ENCODE data around the gene TCN1.

The TCN1 gene

DNA sequence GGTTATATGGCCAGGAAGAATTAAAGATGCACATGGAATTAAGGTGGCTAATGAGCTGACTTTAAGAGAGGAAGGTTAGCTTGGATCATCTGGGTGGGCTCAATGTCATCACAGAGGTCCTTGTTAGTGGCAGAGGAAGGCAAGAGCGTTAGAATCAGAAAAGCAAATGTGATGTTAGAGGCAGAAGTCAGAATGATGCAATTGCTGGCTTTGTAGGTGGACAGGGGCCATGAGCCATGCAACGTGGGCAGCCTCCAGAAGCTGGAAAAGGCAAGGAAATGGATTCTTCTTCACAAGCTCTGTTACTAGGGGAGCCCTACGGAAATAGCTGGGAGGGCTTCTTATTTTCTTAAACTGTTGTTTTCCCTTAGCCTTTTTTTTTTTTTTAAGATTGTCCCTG lies 18.7 kb downstream of the TCN1 start:
- TF ChIP-seq CTCF (IDR thresholded peaks at IDR 0.05; ENCODE audit: insufficient read depth, low read length) (no peak), GABPA (IDR thresholded peaks at IDR 0.05; ENCODE audit: low read depth) (no peak), SPI1 (IDR thresholded peaks at IDR 0.05; ENCODE audit: borderline replicate concordance, low read depth) (no peak), POLR2AphosphoS5 (IDR thresholded peaks at IDR 0.05; ENCODE audit: low read depth) (no peak)
- TF ChIP-seq, protein P1, sequence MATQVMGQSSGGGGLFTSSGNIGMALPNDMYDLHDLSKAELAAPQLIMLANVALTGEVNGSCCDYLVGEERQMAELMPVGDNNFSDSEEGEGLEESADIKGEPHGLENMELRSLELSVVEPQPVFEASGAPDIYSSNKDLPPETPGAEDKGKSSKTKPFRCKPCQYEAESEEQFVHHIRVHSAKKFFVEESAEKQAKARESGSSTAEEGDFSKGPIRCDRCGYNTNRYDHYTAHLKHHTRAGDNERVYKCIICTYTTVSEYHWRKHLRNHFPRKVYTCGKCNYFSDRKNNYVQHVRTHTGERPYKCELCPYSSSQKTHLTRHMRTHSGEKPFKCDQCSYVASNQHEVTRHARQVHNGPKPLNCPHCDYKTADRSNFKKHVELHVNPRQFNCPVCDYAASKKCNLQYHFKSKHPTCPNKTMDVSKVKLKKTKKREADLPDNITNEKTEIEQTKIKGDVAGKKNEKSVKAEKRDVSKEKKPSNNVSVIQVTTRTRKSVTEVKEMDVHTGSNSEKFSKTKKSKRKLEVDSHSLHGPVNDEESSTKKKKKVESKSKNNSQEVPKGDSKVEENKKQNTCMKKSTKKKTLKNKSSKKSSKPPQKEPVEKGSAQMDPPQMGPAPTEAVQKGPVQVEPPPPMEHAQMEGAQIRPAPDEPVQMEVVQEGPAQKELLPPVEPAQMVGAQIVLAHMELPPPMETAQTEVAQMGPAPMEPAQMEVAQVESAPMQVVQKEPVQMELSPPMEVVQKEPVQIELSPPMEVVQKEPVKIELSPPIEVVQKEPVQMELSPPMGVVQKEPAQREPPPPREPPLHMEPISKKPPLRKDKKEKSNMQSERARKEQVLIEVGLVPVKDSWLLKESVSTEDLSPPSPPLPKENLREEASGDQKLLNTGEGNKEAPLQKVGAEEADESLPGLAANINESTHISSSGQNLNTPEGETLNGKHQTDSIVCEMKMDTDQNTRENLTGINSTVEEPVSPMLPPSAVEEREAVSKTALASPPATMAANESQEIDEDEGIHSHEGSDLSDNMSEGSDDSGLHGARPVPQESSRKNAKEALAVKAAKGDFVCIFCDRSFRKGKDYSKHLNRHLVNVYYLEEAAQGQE (IDR thresholded peaks at IDR 0.05; ENCODE audit: insufficient replicate concordance, low read depth) = no peak
- H3K27ac ChIP-seq (replicated peaks) = no peak overlapping the region
- H3K27me3 ChIP-seq (ENCODE audit: insufficient read depth, poor library complexity, severe bottlenecking) = no peaks in the 10 kb centered on the region
- no peak overlapping the region for H3K4me3 ChIP-seq (replicated peaks; ENCODE audit: insufficient read depth, low read length)
- no peak for DNase-seq (ENCODE audit: low read depth in 1 of 2, low spot score in 1 of 2)

DNA sequence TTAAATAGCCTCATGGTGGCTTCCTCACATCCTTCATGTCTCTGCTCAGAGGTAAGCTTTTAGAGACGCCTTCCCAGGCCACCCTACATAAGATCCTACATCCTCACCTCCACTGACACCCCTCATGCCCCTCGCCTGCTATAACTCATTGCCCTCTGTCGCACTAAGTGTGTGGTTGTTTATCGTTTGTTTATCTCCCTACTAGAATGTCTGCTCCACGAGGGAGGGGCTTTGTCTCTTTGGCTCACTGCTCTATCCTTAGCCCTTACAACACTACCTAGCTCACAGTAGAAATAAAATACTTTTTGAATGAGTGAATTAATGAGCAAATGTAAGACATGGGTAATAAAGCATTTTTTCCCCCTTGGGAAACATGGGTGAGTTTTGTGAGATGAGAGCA lies 19.7 kb downstream of the TCN1 start:
- no peak for DNase-seq (ENCODE audit: low read depth in 1 of 2, low spot score in 1 of 2)
- no peaks in the 10 kb centered on the region for H3K27me3 ChIP-seq (ENCODE audit: insufficient read depth, poor library complexity, severe bottlenecking)
- H3K27ac ChIP-seq (replicated peaks) = no peak overlapping the region
- TF ChIP-seq GABPA (IDR thresholded peaks at IDR 0.05; ENCODE audit: low read depth) (no peak), CTCF (IDR thresholded peaks at IDR 0.05; ENCODE audit: insufficient read depth, low read length) (no peak), SPI1 (IDR thresholded peaks at IDR 0.05; ENCODE audit: borderline replicate concordance, low read depth) (no peak), POLR2AphosphoS5 (IDR thresholded peaks at IDR 0.05; ENCODE audit: low read depth) (no peak)
- TF ChIP-seq, protein P1 (IDR thresholded peaks at IDR 0.05; ENCODE audit: insufficient replicate concordance, low read depth) = no peak
- H3K4me3 ChIP-seq (replicated peaks; ENCODE audit: insufficient read depth, low read length) = no peak overlapping the region

GRCh38 chr11:59845399-59845798 lies 20.9 kb downstream of the TCN1 start, which contains the start of gene CBLIF:
TSS of gene CBLIF (minus strand) at chr11:59845499. CDS start at chr11:59845453, 46 bp downstream.
- TF ChIP-seq POLR2AphosphoS5 (IDR thresholded peaks at IDR 0.05; ENCODE audit: low read depth) (no peak), CTCF (IDR thresholded peaks at IDR 0.05; ENCODE audit: insufficient read depth, low read length) (no peak), GABPA (IDR thresholded peaks at IDR 0.05; ENCODE audit: low read depth) (no peak), SPI1 (IDR thresholded peaks at IDR 0.05; ENCODE audit: borderline replicate concordance, low read depth) (no peak)
- TF ChIP-seq, protein P1 (IDR thresholded peaks at IDR 0.05; ENCODE audit: insufficient replicate concordance, low read depth) = no peak

More at GRCh38 chr11:59845399-59845798, 20.9 kb downstream of the TCN1 start, which contains the start of gene CBLIF:
- DNase-seq (ENCODE audit: low read depth in 1 of 2, low spot score in 1 of 2) = no peak
- no peak within 1 kb of the TSS for H3K4me3 ChIP-seq (replicated peaks; ENCODE audit: insufficient read depth, low read length)
- no peak within 1 kb of the TSS for H3K27ac ChIP-seq (replicated peaks)
- H3K27me3 ChIP-seq (ENCODE audit: insufficient read depth, poor library complexity, severe bottlenecking) = no peaks in the 10 kb centered on the region
